ENCODE data around the gene SLC39A11. TPM values are rescaled to one million over a fixed set of nuclear protein-coding genes. Genes with fewer than 3 reads are reported as not detected.

Gene SLC39A11
- total and polyA plus RNA-seq, 2 of the 13 experiments (the other 11 are each of a cell fraction or from before 2014, with no cell fraction given) = 17.2 to 31.5 TPM

GRCh38 chr17:72631949-72632684 is 460.4 kb downstream of the SLC39A11 start (continued):
- no peak for TF ChIP-seq CREB3 (CRISPR knock-in tag; IDR thresholded peaks at IDR 0.05)
- peak; percentile 79; the same call in 1 of the 2 replicates for TF ChIP-seq ZFP1 (CRISPR knock-in tag; IDR thresholded peaks at IDR 0.05)
- peak; percentile 42; the same call in 1 of the 2 replicates for TF ChIP-seq SIN3A (IDR thresholded peaks at IDR 0.05; ENCODE audit: borderline replicate concordance, low read depth, low read length)
- TF ChIP-seq ZNF510 (CRISPR knock-in tag; IDR thresholded peaks at IDR 0.05; ENCODE audit: low read depth) = peak; percentile 25; the same call in 1 of the 2 replicates
- TF ChIP-seq SRSF1 (optimal IDR thresholded peaks at IDR 0.05; ENCODE audit: low read depth, low read length) = no peak
- TF ChIP-seq AHDC1 (CRISPR knock-in tag; IDR thresholded peaks at IDR 0.05; ENCODE audit: borderline replicate concordance) = peak; percentile 86; the same call in 1 of the 2 replicates
- peak; percentile 92 for TF ChIP-seq HOMEZ (CRISPR knock-in tag; IDR thresholded peaks at IDR 0.05; ENCODE audit: low read depth)
- TF ChIP-seq TEF (CRISPR knock-in tag; IDR thresholded peaks at IDR 0.05) = no peak
- TF ChIP-seq HOXA5 (CRISPR knock-in tag; IDR thresholded peaks at IDR 0.05) = peak; percentile 83; the same call in 1 of the 2 replicates
- TF ChIP-seq ZNF710 (CRISPR knock-in tag; IDR thresholded peaks at IDR 0.05; ENCODE audit: borderline replicate concordance) = peak; percentile 94
- TF ChIP-seq MED1 (CRISPR knock-in tag; IDR thresholded peaks at IDR 0.05) = peak; percentile 90
- TF ChIP-seq ONECUT2 (CRISPR knock-in tag; IDR thresholded peaks at IDR 0.05) = no peak
- peak; percentile 68; the same call in 1 of the 2 replicates for TF ChIP-seq MYNN (CRISPR knock-in tag; IDR thresholded peaks at IDR 0.05; ENCODE audit: low read depth)
- peak; percentile 95 for TF ChIP-seq MTERF4 (CRISPR knock-in tag; IDR thresholded peaks at IDR 0.05)
- peak; percentile 93 for TF ChIP-seq ZBTB20 (CRISPR knock-in tag; IDR thresholded peaks at IDR 0.05; ENCODE audit: borderline replicate concordance, low read depth)
- no peak for TF ChIP-seq ZNF383 (CRISPR knock-in tag; IDR thresholded peaks at IDR 0.05; ENCODE audit: borderline replicate concordance)
- no peak for TF ChIP-seq ZNF234 (CRISPR knock-in tag; conservative IDR thresholded peaks at IDR 0.05)

Data from HepG2 (cell line).